Activated CD8-positive, alpha-beta T cell treated with anti-CD3 and anti-CD28 coated beads, Interleukin-2, amount 10 ng/mL, durations not matched to agents 7 days and 5 days (primary cell): ENCODE data around the gene IL24. TPM values are rescaled to one million over a fixed set of nuclear protein-coding genes. Genes with fewer than 3 reads are reported as not detected.

ENCODE experiments used
- total RNA-seq, 2 experiments: library from RNA; stranded (reverse); gene quantifications; one replicate each; pipeline ENCODE4 v1.2.3, GENCODE V29; 2021

IL24 gene
- total RNA-seq, 2 experiments from 2014 or later: not detected

Other genes with a start within 250 kb of the IL24 start
- 10 to 100 TPM; 59.0 to 61.3 TPM for gene MAPKAPK2, start 212.5 kb upstream of the IL24 start, total RNA-seq
- gene IL19, start 126.7 kb upstream of the IL24 start, total RNA-seq: not detected
- under 1 TPM in 1 of 2 experiments, not detected in 1; 0.32 TPM for gene IL10, start 124.9 kb upstream of the IL24 start, total RNA-seq
- gene IL20, start 31.8 kb upstream of the IL24 start, total RNA-seq: not detected
- gene FCMR, start 24.5 kb downstream of the IL24 start, total RNA-seq: 10 to 100 TPM; 51.5 to 56.8 TPM
- not detected for gene PIGR, start 49.0 kb downstream of the IL24 start, total RNA-seq
- gene FCAMR, start 73.0 kb downstream of the IL24 start, total RNA-seq: not detected
- gene C1orf116, start 135.3 kb downstream of the IL24 start, total RNA-seq: not detected
- gene YOD1, start 153.8 kb downstream of the IL24 start, total RNA-seq: 1 to 10 TPM; 7.7 to 8.7 TPM
- gene PFKFB2, start 155.8 kb downstream of the IL24 start, total RNA-seq: 1 to 10 TPM; 5.0 to 6.6 TPM
- gene C4BPB, start 191.4 kb downstream of the IL24 start, total RNA-seq: 1 to 10 TPM; 1.7 to 3.2 TPM
- gene C4BPA, start 206.8 kb downstream of the IL24 start, total RNA-seq: not detected